ENCODE results near the gene MAPK1IP1L.

GRCh38 chr14:55053500-55053899 lies 2.1 kb downstream of the MAPK1IP1L start:
- TF ChIP-seq CTCF (IDR thresholded peaks at IDR 0.05) (no peak), POLR2A (IDR thresholded peaks at IDR 0.05) (no peak), POLR2AphosphoS5 (IDR thresholded peaks at IDR 0.05) (no peak)

Data from stomach (tissue), 4 donors.